Stimulated activated CD4-positive, alpha-beta T cell treated with anti-CD3 and anti-CD28 coated beads, TNF-alpha, amount 100 ng/mL, for 24 hours (primary cell): ENCODE results near the gene TNRC18.
"Not testable (repeated sequence)": the region's sequence is repeated elsewhere in the genome, so short reads cannot be mapped to it uniquely, and the experiment has no call there.

Experiments used
- DNase-seq, 3 experiments: peaks; one replicate each; pipeline ENCODE4 v3.0.0-alpha.2; 2020; ENCODE audit warnings: low read depth in 3 of 3

The TNRC18 gene

DNA sequence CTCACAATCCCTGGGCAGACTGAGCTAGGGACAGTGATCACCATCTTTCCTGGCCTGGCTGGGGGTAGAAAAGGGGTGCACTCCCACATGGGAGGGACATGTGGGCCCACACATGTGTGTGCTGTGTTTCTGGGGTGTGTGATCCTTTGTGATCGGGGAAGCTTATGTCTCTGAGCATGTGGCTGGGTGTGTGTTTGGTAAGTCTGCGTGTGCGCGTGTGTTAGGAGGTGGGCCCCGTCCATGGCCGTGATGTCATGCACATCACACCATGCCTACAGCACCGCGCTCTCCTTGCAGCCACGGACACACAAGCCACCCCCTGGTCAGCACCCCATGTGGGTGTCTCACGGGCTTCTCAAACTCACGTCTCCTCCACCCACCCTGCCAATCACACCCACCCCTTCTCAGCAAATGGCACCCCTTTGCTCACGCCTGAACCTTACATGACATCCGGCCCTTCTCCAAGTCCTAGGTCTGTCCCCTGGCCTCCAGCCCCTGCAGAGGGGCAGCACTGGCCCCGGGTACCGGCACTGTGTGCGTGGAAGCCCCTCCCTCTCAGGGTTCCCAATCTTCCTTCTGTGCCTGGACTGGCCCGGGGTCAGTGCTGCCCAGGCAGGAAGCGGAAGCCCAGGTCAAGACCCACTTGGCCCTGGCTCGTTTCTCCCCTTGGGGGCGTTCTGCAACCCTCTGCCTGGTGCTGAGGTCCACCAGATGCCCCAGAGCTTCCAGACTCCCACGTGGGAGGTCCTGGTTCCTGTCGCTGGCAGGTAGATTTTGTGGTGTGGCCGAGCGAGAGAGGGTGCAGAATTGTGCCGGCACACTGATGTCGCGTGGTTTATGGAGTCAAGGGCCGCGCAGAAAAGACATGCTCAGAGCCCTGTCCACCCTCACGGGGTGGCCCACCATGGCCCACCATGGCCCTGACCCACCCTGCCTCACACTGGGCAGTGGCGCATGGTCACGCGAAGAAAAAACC, 128.3 kb downstream of the TNRC18 start:
- DNase-seq = no peak

DNA sequence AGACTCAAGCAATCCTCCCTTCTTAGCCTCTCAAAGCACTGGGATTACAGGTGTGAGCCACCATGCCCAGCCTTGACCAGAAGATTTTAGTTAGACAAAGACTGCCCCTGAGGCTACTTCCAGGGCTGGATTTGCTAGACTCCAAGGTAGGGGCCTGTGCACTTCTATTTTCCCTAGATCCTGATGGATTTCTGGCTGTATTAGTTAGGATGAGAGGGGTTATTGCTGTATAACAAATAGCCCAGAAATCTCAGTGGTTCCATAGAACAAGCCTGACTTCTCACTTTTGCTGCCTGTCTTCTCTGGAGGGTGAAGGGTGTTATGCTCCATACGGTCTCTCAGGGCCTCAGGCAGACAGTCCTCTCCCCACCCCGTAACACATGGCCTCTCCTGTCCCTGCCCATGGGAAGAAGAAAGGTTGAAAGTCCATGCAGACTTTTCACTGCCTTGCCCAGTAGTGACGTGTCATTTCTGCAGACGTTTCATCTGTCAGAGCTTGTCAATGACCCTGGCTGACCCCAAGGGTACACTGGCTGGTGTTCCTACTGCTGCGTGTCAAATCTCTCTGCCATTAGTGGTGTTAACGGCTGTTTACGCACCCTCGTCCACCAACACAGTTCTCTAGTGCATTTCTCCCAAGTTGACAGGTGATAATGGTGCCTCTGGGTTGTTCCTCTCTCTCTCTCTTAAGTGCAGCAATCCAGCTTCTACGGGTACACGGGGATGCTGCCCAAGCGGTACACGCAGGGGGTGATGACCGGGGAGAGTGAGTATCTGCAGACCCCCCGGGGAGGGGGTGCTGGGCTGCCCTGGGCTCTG, 129.3 kb downstream of the TNRC18 start:
- DNase-seq = no peak

DNA sequence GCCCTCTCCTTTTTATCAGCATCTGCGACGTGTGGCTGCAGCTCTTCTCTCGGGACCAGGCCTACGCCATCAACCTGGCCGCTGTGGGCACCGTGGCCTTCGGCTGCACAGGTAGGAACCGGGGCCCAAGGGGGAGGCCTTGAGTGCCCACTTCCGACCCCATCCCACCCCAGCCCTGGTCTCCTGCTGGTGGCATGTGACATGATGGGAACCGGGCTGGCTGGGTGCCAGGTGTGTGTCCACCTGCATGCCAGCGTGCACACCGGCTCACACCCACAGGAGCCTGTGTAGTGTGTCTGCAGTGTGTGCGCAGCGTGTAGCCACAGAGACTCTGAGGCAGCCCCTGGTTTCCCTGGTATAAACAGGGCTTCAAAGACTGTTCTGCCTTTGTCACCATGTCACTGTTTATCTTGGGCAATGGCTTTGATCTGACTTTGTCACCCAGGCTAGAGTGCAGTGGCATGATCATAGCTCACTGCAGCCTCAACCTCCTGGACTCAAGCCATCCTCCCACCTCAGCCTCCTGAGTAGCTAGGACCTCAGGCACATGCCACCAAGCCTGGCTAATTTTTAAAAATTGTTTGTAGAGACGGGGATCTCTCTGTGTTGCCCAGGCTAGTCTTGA, 131.8 kb downstream of the TNRC18 start:
- DNase-seq = not testable (repeated sequence)

GRCh38 chr7:5291301-5291700, 132.3 kb downstream of the TNRC18 start:
- DNase-seq = no peak

- no peak for DNase-seq
Measured at GRCh38 chr7:5289355-5289754, 134.3 kb downstream of the TNRC18 start.

DNA sequence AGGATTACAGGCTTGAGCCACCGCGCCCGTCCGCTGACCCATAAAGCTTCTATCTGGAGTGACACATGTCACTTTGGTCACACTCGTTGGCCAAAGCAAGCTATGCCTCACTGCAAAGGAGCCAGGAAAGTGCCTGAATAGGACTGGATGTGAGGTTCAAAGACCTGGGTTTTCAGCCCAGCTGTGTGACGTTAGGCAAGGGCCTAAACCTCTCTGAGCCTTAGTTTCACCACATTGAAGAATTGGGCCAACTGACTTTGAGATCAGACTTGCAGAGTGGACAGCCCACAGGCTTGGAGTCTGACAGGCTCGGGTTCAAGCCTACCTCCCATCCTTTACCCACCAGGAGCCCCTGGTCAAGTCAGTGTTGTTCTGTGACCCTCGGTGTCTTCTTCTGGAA, 135.1 kb downstream of the TNRC18 start:
- not testable (repeated sequence) for DNase-seq

DNA sequence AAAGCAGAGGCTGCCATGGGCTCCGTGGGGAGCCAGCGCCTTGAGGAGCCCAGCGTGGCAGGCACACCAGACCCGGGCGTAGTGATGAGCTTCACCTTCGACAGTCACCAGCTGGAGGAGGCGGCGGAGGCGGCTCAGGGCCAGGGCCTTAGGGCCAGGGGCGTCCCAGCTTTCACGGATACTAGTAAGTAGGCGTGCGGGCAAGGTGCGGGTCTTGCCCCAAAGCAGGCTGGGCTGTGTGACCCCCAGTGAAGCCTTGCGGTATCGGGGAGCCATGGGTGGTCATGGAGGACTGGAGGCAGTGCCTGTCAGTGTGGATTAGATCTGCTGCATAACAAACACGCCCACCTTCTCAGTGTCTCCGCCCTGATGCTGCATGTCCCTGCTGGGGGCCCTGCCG, 135.8 kb downstream of the TNRC18 start:
- no peak for DNase-seq

DNA sequence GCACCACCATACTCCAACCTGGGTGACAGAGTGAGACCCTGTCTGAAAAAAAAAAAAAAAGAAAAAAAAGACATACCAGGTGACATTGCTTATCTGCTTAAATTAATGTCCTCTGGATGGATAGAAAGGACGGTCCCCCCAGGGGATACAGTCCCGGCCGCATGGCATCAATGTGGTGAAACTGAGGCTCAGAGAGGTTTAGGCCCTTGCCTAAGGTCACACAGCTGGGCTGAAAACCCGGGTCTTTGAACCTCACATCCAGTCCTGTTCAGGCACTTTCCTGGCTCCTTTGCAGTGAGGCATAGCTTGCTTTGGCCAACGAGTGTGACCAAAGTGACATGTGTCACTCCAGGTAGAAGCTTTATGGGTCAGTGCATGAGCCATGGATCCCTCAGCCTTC, 136.3 kb downstream of the TNRC18 start:
- DNase-seq = not testable (repeated sequence)

GRCh38 chr7:5286933-5287332, 136.7 kb downstream of the TNRC18 start:
- DNase-seq = no peak

DNA sequence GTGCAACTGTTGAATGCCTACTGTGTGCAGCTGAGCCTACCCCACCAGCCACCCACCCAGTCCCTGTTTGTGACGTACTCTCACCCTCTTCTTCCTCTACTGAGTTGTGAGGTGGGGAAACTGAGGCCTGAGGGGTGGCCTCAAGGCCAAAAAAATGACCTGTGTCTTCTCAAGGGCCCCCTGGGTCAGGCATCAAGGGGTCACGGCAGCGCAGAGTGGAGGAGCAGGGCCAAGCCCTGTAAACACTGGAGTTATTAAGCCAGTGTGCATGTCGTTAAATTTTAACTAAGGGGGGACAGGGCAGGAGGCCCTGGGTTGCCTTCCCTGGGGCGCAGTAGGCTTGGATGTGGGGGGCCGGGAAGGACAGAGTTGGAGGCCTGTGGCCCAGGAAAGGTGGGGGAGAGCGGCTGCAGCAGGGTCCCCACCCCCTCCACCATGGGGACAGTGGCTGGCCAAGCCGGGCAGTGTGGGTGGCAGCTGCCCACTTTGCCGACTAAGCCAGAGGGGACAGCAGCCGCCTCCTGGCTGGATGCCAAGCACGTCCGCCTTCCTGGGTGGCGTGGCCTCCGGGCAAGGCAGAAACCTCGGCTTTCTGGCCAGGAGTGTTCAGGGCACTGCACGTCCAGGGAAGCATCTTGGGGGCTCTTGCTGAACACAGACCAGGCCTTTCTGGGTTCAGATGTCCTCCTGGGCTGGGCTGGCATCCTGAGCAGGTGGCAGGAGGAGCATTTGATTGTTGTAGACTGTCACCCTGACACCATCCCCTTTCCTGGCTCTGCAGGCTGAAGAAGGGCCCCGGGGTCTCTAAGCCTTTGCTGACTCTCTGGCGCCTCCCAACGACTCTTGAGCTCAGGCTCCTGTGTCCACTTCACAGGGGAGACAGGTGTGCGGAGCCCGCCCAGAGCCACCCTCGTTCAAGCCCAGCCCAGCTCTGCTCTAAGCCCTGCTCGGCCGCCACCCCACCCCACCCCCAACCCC, 139.0 kb downstream of the TNRC18 start:
- peak in 1 of 3 experiments; percentile 24 for DNase-seq

- DNase-seq = no peak
Measured at GRCh38 chr7:5283421-5284303, 140.0 kb downstream of the TNRC18 start.

DNA sequence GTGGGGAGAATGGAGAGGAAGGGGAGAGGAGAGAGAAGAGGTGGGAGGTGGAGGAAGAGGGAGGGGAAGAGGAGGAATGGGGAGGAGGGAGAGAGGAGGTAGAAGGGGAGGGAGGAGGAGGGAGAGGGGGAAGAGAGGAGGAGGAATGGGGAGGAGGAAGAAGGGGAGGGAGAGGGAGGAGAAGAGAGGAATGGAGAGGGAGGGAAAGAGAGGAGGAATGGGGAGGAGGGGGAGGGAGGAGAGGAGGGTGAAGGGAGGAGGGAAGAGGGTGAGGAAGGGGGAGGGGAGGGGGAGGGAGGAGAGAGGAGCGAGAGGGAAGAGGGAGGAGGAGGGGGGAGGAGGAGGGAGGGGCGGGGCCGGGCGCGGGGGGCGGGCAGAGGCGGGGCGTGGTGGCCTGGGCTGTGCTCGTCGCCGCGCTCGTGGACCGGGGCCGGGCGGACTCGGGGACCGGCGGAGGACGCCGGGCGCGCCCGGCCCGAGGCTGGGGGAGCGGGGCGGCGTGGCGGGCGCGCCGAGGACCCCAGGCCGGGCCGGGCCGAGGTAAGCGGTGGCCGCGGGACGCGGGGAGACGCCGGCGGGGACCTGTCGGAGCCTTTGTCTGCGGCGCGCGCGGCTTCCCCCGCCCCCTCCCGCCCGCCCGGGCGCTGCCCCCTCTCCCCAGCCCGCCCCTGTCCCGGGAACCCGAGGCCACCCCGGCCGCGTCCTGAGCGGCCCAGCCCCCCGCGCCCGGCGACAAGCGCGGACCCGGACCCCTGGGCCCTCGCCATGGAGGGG, 140.9 kb downstream of the TNRC18 start, which contains the start of gene SLC29A4:
TSS of gene SLC29A4 (plus strand) at position 401 of the 774 bp plus-strand sequence. CDS start 4,874 bp downstream, outside the sequence.
- peak in 2 of 3 experiments; percentile 7 to 27 for DNase-seq

DNA sequence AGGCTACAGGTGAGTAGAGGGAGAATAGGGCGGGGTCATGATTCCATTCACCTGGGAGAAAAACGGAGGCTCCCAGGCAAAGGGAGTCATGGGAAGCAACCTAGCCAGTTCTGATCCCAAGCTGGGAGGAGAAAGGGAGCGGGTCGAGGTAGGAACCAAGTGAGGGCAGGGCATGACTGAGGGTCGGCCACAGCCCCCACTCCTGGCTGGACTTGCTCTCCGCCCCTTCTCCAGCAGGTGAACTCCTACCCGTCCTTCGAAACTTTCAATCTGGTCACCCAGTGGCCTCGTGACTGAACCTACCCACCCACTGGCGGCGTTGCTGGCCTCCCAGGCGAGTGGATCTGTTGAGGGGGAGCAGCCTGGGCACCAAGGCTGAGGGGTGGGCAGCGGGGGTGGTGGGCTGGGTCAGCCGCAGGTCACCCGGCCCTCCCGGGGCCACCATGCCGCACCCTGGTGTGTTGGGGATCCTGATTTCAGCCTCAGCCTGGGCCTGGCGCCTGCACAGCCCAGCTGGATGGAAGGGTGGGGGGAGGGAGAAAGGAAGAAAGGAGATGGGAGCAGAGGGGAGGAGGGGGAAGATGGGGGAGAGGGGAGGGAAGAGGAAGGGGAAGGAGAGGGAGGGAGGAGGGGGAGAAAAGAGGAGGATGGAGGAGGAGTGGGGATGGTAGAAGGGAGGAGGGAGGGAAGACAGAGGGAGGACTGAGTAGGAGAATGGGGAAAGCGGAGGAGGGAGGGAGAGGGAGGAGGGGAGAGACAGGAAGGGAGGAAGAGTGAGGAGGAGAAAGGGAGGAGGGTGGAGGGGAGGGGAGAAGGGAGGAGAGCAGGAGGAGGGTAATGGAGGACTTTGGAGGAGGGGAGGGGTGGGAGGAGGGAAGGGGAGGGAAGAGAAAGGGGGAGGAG, 141.8 kb downstream of the TNRC18 start:
- DNase-seq = not testable (repeated sequence)

GRCh38 chr7:5279734-5280133, 143.9 kb downstream of the TNRC18 start:
- DNase-seq = no peak

DNA sequence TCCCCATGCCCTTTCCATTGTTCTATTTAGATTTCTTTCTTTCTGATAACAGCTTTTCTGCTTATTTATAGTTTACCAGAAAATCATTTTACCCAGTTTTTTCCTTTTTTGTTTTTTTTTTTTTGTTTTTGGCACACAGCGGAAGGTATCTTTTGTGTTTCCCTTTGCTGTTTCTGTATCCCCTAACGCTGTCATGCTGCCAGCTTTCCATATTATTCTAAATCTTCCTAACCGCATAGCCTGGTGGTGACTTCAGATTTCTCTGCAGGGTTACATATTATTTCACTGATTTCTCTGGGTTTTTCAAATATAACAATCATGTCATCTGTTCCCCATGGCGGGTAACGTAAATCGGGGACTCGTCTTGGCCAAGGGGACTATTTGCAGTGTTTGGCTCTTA, 144.9 kb downstream of the TNRC18 start:
- no peak for DNase-seq

- no peak for DNase-seq
Measured at GRCh38 chr7:5276611-5277010, 147.0 kb downstream of the TNRC18 start.

DNA sequence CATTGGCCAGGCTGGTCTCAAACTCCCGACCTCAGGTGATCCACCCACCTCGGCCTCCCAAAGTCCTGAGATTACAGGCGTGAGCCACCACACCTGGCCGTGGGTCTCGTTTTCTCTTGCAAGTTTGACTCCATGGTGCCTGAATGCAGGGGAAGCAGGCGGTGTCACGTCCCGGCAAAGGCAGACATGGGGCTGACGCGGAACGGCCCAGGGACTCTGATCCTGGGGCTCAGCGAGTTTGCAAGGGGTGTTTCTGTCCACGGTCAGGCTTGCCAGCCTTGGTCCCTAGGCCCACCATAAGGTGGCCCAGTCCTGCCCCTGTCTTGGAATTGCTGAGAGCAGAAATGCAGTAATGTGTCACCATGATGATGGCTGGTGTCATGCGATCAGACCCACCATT, 147.5 kb downstream of the TNRC18 start:
- not testable (repeated sequence) for DNase-seq

- DNase-seq = not testable (repeated sequence)
Measured at GRCh38 chr7:5275510-5275909, 148.1 kb downstream of the TNRC18 start.
